HEK293T (cell line): ENCODE results near the gene DDX23.

Experiments
- CTCF ChIA-PET: fragments of 350-600 bp; formaldehyde crosslinking; extraction: SDS; loops from one replicate; lab custom pipeline; 2021; ENCODE audit warnings: antibody characterized with exemption, inconsistent platforms; lab: Yijun Ruan, JAX
- POLR2A ChIA-PET: fragments of 350-600 bp; formaldehyde crosslinking; extraction: SDS; loops from one replicate; lab custom pipeline; 2020; ENCODE audit warnings: antibody characterized with exemption, inconsistent platforms; lab: Yijun Ruan, JAX
- DNase-seq: peaks from one replicate; pipeline ENCODE4 v3.0.0; 2012; ENCODE audit warnings: mixed read lengths; ENCODE audit errors: extremely low spot score
- ARNT ChIP-seq: fragments of 450-650 bp; IDR thresholded peaks from 2 replicates; pipeline ENCODE4 v1.6.1; 2017; ENCODE audit warnings: mild to moderate bottlenecking
- BHLHE40 ChIP-seq: fragments of 450-650 bp; IDR thresholded peaks from 2 replicates; pipeline ENCODE4 v1.6.1; 2016; ENCODE audit warnings: mild to moderate bottlenecking, moderate library complexity, borderline replicate concordance
- CTBP1 ChIP-seq: fragments of 450-650 bp; IDR thresholded peaks from 2 replicates; pipeline ENCODE4 v1.6.1; 2016; ENCODE audit warnings: borderline replicate concordance
- ELF4 ChIP-seq: fragments of 450-650 bp; IDR thresholded peaks from 2 replicates; pipeline ENCODE4 v1.6.1; 2017; ENCODE audit warnings: antibody characterized with exemption
- FOXA1 ChIP-seq: fragments of 450-650 bp; IDR thresholded peaks from 2 replicates; pipeline ENCODE4 v1.6.1; 2016; ENCODE audit warnings: mild to moderate bottlenecking
- FOXK2 ChIP-seq: fragments of 450-650 bp; IDR thresholded peaks from 2 replicates; pipeline ENCODE4 v1.6.1; 2016; ENCODE audit warnings: mild to moderate bottlenecking
- FOXM1 ChIP-seq: fragments of 450-650 bp; IDR thresholded peaks from 2 replicates; pipeline ENCODE4 v1.6.1; 2017; ENCODE audit warnings: mild to moderate bottlenecking, borderline replicate concordance
- HDGF ChIP-seq: fragments of 450-650 bp; IDR thresholded peaks from 2 replicates; pipeline ENCODE4 v1.6.1; 2017; ENCODE audit warnings: antibody characterized with exemption, borderline replicate concordance
- L3MBTL2 ChIP-seq: fragments of 450-650 bp; conservative IDR thresholded peaks from 2 replicates; pipeline ENCODE4 v1.6.1; 2016; ENCODE audit warnings: mild to moderate bottlenecking
- LEF1 ChIP-seq: fragments of 450-650 bp; IDR thresholded peaks from 2 replicates; pipeline ENCODE4 v1.6.1; 2017; ENCODE audit warnings: mild to moderate bottlenecking, borderline replicate concordance
- NFRKB ChIP-seq: fragments of 450-650 bp; IDR thresholded peaks from 2 replicates; pipeline ENCODE4 v1.6.1; 2016; ENCODE audit warnings: mild to moderate bottlenecking, moderate library complexity
- SP1 ChIP-seq: fragments of 450-650 bp; IDR thresholded peaks from 2 replicates; pipeline ENCODE4 v1.6.1; 2017
- SUZ12 ChIP-seq: fragments of 450-650 bp; IDR thresholded peaks from 2 replicates; pipeline ENCODE4 v1.6.1; 2016; ENCODE audit warnings: mild to moderate bottlenecking
- TARDBP ChIP-seq: fragments of 450-650 bp; IDR thresholded peaks from 2 replicates; pipeline ENCODE4 v1.6.1; 2016
- ZNF384 ChIP-seq: fragments of 450-650 bp; IDR thresholded peaks from 2 replicates; pipeline ENCODE4 v1.6.1; 2016
- TF ChIP-seq, protein P1 (sequence below): fragments of 450-650 bp; IDR thresholded peaks from 2 replicates; pipeline ENCODE4 v1.6.1; 2016

DDX23 gene

DNA sequence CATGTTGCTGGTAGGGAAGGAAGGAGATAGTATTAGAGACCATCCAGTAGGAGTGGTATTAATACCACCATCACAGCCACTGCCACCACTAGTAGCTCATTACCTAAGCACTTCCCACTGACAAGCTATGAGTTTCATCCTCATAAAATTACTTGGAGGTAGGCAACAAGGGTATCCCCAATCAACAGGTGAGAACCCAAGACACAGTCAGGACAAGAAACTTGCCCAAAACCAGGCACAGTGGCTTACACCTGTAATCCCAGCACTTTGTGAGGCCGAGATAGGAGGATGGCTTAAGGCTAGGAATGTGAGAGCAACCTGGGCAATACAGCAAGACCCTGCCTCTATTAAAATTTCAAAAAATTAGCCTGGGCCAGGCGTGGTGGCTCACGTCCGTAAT lies 68.5 kb downstream of the DDX23 start:
- POLR2A ChIA-PET: no interaction called here

DNA sequence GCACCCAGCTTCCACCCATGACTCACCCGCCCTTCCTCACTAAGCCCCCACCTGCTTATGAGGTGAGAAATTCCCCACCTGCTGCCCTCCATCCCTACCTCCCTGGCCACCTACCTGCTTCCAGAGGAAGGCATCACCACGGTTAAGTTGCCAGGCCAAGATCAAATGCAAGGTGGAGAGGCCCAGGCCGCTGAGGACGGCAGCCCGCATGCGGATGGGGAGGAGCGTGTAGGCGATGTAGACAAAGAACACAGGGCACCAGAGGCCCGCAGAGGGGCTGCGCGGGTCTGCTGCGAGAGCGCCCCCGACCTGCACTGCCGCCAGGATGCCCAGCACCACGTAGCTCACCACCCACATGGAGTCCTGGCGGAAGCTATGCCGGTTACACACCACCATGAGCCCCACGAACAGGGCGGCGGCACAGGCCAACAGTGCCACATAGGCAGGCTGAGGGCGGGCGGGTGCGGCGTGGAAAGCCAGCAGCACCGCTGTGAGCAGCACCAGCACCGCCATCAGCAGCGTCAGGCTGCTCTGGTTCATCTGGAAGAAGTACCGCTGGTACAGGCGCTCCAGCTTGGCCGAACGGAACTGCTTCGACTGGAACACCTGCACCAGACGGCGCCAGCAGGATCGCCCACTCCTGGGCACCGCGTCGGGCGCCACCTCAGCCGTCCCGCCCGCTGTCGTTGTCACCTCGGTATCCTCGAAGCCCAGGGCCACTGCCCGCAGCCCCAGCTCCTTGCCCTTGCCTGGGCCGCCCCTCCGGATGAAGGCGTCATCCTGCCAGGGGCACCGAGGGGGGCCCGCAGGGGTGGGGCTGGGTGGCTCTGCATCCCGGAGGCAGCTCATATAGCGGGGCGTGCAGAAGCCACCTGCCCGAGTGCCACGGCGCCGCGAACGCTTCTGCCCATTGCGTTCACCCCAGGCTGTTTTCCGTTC lies 69.2 kb downstream of the DDX23 start:
- POLR2A ChIA-PET: no interaction called here
- no peak for DNase-seq
- no peak for TF ChIP-seq FOXK2
- no peak for TF ChIP-seq CTBP1
- no peak for TF ChIP-seq ELF4
- TF ChIP-seq TARDBP: no peak
- TF ChIP-seq FOXA1: no peak
- TF ChIP-seq NFRKB: no peak
- CTCF ChIA-PET: no interaction called here

More for the DNA sequence above, 68.5 kb downstream of the DDX23 start:
- TF ChIP-seq L3MBTL2 (no peak), ELF4 (no peak), HDGF (no peak), ZNF384 (no peak), LEF1 (no peak), SUZ12 (no peak), NFRKB (no peak), CTBP1 (no peak), FOXM1 (no peak), BHLHE40 (no peak), SP1 (no peak)
- TF ChIP-seq, protein P1, sequence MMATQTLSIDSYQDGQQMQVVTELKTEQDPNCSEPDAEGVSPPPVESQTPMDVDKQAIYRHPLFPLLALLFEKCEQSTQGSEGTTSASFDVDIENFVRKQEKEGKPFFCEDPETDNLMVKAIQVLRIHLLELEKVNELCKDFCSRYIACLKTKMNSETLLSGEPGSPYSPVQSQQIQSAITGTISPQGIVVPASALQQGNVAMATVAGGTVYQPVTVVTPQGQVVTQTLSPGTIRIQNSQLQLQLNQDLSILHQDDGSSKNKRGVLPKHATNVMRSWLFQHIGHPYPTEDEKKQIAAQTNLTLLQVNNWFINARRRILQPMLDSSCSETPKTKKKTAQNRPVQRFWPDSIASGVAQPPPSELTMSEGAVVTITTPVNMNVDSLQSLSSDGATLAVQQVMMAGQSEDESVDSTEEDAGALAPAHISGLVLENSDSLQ: no peak
- no peak for DNase-seq
- CTCF ChIA-PET: no interaction called here

DNA sequence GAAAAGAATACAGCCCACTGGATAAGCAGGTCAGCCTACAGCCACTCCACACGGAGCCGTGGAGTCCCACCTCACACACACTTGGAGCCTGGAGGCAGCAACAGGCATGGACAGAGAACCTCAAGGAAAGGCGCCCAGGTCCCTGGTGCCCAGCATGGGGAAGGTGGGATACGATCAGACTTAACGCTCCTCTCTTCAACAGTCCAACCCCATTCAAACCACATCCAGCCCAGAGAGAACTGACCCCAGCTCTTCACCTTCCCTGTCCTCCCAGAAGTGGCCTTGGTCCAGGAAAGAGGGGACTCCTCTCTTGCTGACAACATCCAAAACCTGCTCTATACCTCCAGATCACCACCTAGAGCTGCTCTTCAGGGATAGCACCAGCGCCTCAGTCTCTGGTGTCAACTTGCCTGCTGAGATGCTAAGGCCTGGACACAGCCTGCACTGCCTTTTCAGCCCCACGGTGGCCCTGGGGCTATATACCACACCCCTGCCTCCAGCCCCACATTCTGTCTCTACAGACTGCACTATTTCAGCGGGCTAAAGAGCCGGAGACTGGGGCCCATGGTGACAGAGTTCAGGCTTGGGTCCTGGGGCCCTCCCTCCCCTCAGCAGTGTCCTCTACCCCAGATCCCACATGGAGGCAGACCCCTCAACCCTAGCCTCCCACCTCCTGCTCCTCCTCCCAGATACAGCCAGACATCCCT lies 70.1 kb downstream of the DDX23 start:
- TF ChIP-seq FOXA1: no peak
- no peak for TF ChIP-seq ZNF384
- DNase-seq: no peak
- ChIA-PET POLR2A (no interaction called here), CTCF (no interaction called here)

DNA sequence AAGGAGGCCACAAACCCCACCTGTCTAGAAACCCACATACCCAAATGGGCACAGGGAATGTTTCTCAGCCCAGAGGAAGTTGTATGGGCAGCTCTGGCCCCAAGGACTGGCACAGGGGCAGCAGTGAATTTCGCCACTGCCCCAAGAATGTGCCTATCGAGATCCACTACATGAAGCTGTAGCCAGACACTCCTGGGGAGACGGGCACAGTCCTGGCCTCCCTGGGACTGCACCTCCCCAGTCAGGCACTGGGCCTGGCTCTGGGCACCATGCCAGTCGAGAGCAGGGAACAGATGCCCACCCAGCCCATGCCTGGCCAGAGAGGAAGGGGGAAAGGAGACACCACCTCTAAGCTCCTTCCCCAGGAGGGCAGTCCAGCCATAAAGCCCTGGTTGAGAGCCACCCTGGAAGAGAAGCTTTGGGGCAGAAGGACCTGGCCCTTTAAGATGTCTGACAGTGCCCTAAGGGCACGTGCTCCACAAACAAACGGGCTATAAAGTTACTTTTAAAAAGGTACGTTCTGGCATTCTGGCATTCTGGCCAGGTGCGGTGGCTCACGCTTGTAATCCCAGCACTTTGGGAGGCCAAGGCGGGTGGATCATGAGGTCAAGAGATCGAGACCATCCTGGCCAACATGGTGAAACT lies 71.5 kb downstream of the DDX23 start:
- CTCF ChIA-PET: no interaction called here
- POLR2A ChIA-PET: no interaction called here

DNA sequence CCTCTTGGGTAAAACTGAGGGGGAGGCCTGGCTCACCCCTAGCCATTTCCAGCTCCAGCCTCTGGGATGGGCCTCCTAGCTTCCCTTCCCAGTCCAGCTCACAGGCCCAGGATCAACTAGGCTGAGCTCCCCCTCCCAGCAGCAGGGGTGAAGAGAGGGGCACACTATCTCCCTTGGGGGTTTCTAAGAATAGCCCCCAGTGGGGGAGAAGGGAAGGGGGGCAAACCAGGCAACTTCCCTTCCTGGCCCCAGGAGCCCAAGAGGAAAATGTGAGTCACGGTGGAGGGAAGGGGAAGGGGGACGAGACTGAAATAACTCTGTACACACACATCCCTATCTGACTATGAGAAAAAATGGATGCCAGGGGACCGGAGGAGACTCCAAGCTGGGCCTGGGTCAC lies 72.1 kb downstream of the DDX23 start:
- CTCF ChIA-PET: no interaction called here
- POLR2A ChIA-PET: interaction anchor here (0.6 kb wide), 1 partner anchor 750 kb away, joined by 3 read pairs; no protein-coding TSS in a partner anchor
- DNase-seq: no peak
- TF ChIP-seq CTBP1: no peak
- no peak for TF ChIP-seq ELF4
- no peak for TF ChIP-seq ARNT
- no peak for TF ChIP-seq SP1
- no peak for TF ChIP-seq FOXK2
- TF ChIP-seq HDGF: no peak
- no peak for TF ChIP-seq NFRKB
- TF ChIP-seq L3MBTL2: no peak
- no peak for TF ChIP-seq BHLHE40

More for the DNA sequence above, 71.5 kb downstream of the DDX23 start:
- TF ChIP-seq FOXM1 (no peak), ELF4 (no peak), LEF1 (no peak), HDGF (no peak), NFRKB (no peak), CTBP1 (no peak), TARDBP (no peak), SUZ12 (no peak), BHLHE40 (no peak), ARNT (no peak), FOXK2 (no peak), ZNF384 (no peak)
- TF ChIP-seq, protein P1: no peak
- DNase-seq: no peak
